SK-N-SH treated with all-trans-retinoic acid at 6 μM for 48 hours (cell line): ENCODE data around the gene PODNL1.
"Not testable (repeated sequence)": the region's sequence is repeated elsewhere in the genome, so short reads cannot be mapped to it uniquely, and the experiment has no call there.

Source experiments
- ATAC-seq: fragments of 200-7000 bp; cut with Tn5 transposase; 3 replicates; pipeline ENCODE4 v1.9.1; 2020; ENCODE audit warnings: mild to moderate bottlenecking, moderate library complexity
- ARNTL ChIP-seq: fragments of 450-650 bp; formaldehyde crosslinking; IDR thresholded peaks from 2 replicates; pipeline ENCODE4 v1.5.0; 2020; ENCODE audit warnings: low read depth, mild to moderate bottlenecking, moderate library complexity, borderline replicate concordance
- BACH2 ChIP-seq: fragments of 250-450 bp; sonication (Bioruptor Pico); IDR thresholded peaks from 2 replicates; pipeline ENCODE4 v1.9.0; 2021; ENCODE audit warnings: mild to moderate bottlenecking, borderline replicate concordance
- CSDC2 ChIP-seq: fragments of 250-450 bp; sonication (Bioruptor Pico); IDR thresholded peaks from 2 replicates; pipeline ENCODE4 v1.5.0; 2020; ENCODE audit warnings: mild to moderate bottlenecking, moderate library complexity
- ESRRG ChIP-seq: fragments of 250-450 bp; sonication (Bioruptor Pico); IDR thresholded peaks from 2 replicates; pipeline ENCODE4 v1.6.1; 2021; ENCODE audit warnings: mild to moderate bottlenecking
- GLIS3 ChIP-seq: fragments of 250-450 bp; sonication (Bioruptor Pico); IDR thresholded peaks from 2 replicates; pipeline ENCODE4 v1.5.0; 2020; ENCODE audit warnings: mild to moderate bottlenecking, moderate library complexity
- ISL1 ChIP-seq: fragments of 250-450 bp; sonication (Bioruptor Pico); IDR thresholded peaks from 2 replicates; pipeline ENCODE4 v2.1.2; 2022; ENCODE audit warnings: mild to moderate bottlenecking, moderate library complexity
- OSR1 ChIP-seq: fragments of 250-450 bp; sonication (Bioruptor Pico); IDR thresholded peaks from 2 replicates; pipeline ENCODE4 v1.8.0; 2022; ENCODE audit warnings: moderate library complexity, mild to moderate bottlenecking, inconsistent platforms
- PPARA ChIP-seq: fragments of 250-450 bp; sonication (Bioruptor Pico); IDR thresholded peaks from 2 replicates; pipeline ENCODE4 v1.5.0; 2020; ENCODE audit warnings: mild to moderate bottlenecking, borderline replicate concordance
- RARB ChIP-seq: fragments of 250-450 bp; sonication (Bioruptor Pico); IDR thresholded peaks from 2 replicates; pipeline ENCODE4 v1.8.0; 2021; ENCODE audit warnings: mild to moderate bottlenecking, moderate library complexity
- SNAI2 ChIP-seq: fragments of 250-450 bp; sonication (Bioruptor Pico); IDR thresholded peaks from 2 replicates; pipeline ENCODE4 v1.5.0; 2020; ENCODE audit warnings: mild to moderate bottlenecking, moderate library complexity
- TCF4 ChIP-seq: fragments of 250-450 bp; sonication (Bioruptor Pico); IDR thresholded peaks from 2 replicates; pipeline ENCODE4 v1.8.0; 2021; ENCODE audit warnings: mild to moderate bottlenecking, moderate library complexity, borderline replicate concordance
- TOX ChIP-seq: fragments of 250-450 bp; sonication (Bioruptor Pico); IDR thresholded peaks from 2 replicates; pipeline ENCODE4 v1.8.0; 2021; ENCODE audit warnings: mild to moderate bottlenecking, moderate library complexity, borderline replicate concordance
- ZC3H10 ChIP-seq: fragments of 250-450 bp; sonication (Bioruptor Pico); IDR thresholded peaks from 2 replicates; pipeline ENCODE4 v1.5.1; 2021; ENCODE audit warnings: mild to moderate bottlenecking, moderate library complexity
- ZFP3 ChIP-seq: fragments of 250-450 bp; sonication (Bioruptor Pico); IDR thresholded peaks from 2 replicates; pipeline ENCODE4 v1.5.0; 2020; ENCODE audit warnings: mild to moderate bottlenecking, moderate library complexity
- ZFP30 ChIP-seq: fragments of 450-650 bp; formaldehyde crosslinking; IDR thresholded peaks from 2 replicates; pipeline ENCODE4 v1.5.0; 2022; ENCODE audit warnings: mild to moderate bottlenecking, moderate library complexity
- ZNF565 ChIP-seq: fragments of 450-650 bp; formaldehyde crosslinking; conservative IDR thresholded peaks from 2 replicates; pipeline ENCODE4 v1.5.0; 2020; ENCODE audit warnings: low read depth, mild to moderate bottlenecking, moderate library complexity
- ZNF70 ChIP-seq: fragments of 450-650 bp; formaldehyde crosslinking; IDR thresholded peaks from 2 replicates; pipeline ENCODE4 v1.5.0; 2020; ENCODE audit warnings: mild to moderate bottlenecking, moderate library complexity
- ZNF8 ChIP-seq: fragments of 450-650 bp; formaldehyde crosslinking; IDR thresholded peaks from 2 replicates; pipeline ENCODE4 v1.5.0; 2020; ENCODE audit warnings: mild to moderate bottlenecking, moderate library complexity
- TF ChIP-seq, protein P1 (sequence below): fragments of 250-450 bp; sonication (Bioruptor Pico); IDR thresholded peaks from 2 replicates; pipeline ENCODE4 v1.5.0; 2020; ENCODE audit warnings: mild to moderate bottlenecking, moderate library complexity
- TF ChIP-seq, protein P2 (sequence below): fragments of 250-450 bp; sonication (Bioruptor Pico); IDR thresholded peaks from 2 replicates; pipeline ENCODE4 v1.5.1; 2021; ENCODE audit warnings: mild to moderate bottlenecking, moderate library complexity
- TF ChIP-seq, protein P3 (sequence below): fragments of 250-450 bp; sonication (Bioruptor Pico); IDR thresholded peaks from 2 replicates; pipeline ENCODE4 v1.8.0; 2021; ENCODE audit warnings: low read depth, mild to moderate bottlenecking, moderate library complexity, borderline replicate concordance
- TF ChIP-seq, protein P4 (sequence below): fragments of 250-450 bp; sonication (Bioruptor Pico); IDR thresholded peaks from 2 replicates; pipeline ENCODE4 v1.5.1; 2020; ENCODE audit warnings: low read depth, mild to moderate bottlenecking, moderate library complexity

The PODNL1 gene

DNA sequence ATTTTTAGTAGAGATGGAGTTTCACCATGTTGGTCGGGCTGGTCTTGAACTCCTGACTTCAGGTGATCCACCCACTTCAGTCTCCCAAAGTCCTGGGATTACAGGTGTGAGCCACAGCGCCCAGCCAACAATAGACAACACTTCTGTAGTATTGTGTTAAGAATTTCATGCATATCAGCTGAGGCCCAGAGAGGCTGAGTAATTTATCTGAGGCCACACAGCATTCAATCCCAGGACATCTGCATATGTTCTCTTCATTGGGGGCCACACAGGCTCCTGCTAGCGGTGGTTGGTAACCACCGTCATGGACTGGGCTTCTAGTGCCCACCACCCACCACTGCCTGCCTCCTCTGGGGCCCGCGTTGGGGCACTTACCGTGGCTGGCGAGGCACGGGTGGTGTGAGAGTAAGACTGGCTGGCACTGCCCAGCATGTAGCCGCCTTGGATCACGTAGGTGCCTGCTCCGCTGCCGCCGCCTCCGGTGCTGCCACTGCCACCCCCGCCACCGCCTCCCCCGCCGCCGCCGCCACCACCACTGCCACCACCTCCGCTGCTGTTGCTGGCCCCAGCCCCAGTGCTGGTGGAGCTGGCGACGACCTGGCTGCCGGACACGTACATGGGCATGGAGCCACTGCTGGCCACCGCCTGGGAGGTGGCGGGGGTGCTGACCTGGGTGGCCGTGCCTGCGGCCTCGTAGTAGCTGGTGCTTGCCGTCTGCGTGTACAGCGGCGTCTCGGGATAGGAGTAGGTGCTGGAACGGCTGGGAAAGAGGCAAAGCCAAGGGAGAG lies 34.3 kb upstream of the PODNL1 start:
- no peak for ATAC-seq

DNA sequence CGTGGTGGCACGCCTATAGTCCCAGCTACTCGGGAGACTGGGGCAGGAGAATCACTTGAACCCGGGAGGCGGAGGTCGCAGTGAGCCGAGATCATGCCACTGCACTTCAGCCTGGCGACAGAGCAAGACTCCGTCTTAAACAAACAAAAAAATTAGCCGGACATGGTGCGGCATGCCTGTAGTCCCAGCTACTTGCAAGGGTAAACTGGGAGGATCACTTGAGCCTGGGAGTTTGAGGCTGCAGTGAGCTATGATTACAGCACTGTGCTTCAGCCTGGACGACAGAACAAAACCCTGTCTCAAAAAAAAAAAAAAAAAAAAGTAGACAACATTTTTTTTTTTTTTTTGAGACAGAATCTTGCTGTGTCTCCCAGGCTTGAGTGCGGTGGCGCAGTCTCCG lies 33.7 kb upstream of the PODNL1 start:
- ATAC-seq, result not testable (repeated sequence)

More for the DNA sequence above, 34.3 kb upstream of the PODNL1 start:
- TF ChIP-seq ESRRG (CRISPR knock-in tag), result no peak
- TF ChIP-seq CSDC2 (CRISPR knock-in tag), result no peak
- TF ChIP-seq PPARA, result no peak
- no peak for TF ChIP-seq ISL1
- TF ChIP-seq, protein P1, sequence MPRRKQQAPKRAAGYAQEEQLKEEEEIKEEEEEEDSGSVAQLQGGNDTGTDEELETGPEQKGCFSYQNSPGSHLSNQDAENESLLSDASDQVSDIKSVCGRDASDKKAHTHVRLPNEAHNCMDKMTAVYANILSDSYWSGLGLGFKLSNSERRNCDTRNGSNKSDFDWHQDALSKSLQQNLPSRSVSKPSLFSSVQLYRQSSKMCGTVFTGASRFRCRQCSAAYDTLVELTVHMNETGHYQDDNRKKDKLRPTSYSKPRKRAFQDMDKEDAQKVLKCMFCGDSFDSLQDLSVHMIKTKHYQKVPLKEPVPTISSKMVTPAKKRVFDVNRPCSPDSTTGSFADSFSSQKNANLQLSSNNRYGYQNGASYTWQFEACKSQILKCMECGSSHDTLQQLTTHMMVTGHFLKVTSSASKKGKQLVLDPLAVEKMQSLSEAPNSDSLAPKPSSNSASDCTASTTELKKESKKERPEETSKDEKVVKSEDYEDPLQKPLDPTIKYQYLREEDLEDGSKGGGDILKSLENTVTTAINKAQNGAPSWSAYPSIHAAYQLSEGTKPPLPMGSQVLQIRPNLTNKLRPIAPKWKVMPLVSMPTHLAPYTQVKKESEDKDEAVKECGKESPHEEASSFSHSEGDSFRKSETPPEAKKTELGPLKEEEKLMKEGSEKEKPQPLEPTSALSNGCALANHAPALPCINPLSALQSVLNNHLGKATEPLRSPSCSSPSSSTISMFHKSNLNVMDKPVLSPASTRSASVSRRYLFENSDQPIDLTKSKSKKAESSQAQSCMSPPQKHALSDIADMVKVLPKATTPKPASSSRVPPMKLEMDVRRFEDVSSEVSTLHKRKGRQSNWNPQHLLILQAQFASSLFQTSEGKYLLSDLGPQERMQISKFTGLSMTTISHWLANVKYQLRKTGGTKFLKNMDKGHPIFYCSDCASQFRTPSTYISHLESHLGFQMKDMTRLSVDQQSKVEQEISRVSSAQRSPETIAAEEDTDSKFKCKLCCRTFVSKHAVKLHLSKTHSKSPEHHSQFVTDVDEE, result no peak
- no peak for TF ChIP-seq ZFP3 (CRISPR knock-in tag)
- TF ChIP-seq ZC3H10, result no peak
- TF ChIP-seq BACH2 (CRISPR knock-in tag), result no peak
- no peak for TF ChIP-seq ZNF8 (CRISPR knock-in tag)
- no peak for TF ChIP-seq ZNF70 (CRISPR knock-in tag)
- no peak for TF ChIP-seq SNAI2 (CRISPR knock-in tag)
- TF ChIP-seq TOX, result no peak
- TF ChIP-seq, protein P2, sequence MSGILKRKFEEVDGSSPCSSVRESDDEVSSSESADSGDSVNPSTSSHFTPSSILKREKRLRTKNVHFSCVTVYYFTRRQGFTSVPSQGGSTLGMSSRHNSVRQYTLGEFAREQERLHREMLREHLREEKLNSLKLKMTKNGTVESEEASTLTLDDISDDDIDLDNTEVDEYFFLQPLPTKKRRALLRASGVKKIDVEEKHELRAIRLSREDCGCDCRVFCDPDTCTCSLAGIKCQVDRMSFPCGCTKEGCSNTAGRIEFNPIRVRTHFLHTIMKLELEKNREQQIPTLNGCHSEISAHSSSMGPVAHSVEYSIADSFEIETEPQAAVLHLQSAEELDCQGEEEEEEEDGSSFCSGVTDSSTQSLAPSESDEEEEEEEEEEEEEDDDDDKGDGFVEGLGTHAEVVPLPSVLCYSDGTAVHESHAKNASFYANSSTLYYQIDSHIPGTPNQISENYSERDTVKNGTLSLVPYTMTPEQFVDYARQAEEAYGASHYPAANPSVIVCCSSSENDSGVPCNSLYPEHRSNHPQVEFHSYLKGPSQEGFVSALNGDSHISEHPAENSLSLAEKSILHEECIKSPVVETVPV (CRISPR knock-in tag), result no peak
- no peak for TF ChIP-seq ARNTL
- TF ChIP-seq, protein P3, sequence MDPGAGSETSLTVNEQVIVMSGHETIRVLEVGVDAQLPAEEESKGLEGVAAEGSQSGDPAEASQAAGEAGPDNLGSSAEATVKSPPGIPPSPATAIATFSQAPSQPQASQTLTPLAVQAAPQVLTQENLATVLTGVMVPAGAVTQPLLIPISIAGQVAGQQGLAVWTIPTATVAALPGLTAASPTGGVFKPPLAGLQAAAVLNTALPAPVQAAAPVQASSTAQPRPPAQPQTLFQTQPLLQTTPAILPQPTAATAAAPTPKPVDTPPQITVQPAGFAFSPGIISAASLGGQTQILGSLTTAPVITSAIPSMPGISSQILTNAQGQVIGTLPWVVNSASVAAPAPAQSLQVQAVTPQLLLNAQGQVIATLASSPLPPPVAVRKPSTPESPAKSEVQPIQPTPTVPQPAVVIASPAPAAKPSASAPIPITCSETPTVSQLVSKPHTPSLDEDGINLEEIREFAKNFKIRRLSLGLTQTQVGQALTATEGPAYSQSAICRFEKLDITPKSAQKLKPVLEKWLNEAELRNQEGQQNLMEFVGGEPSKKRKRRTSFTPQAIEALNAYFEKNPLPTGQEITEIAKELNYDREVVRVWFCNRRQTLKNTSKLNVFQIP, result no peak
- no peak for TF ChIP-seq OSR1 (CRISPR knock-in tag)
- TF ChIP-seq ZFP30 (CRISPR knock-in tag), result no peak
- TF ChIP-seq, protein P4, sequence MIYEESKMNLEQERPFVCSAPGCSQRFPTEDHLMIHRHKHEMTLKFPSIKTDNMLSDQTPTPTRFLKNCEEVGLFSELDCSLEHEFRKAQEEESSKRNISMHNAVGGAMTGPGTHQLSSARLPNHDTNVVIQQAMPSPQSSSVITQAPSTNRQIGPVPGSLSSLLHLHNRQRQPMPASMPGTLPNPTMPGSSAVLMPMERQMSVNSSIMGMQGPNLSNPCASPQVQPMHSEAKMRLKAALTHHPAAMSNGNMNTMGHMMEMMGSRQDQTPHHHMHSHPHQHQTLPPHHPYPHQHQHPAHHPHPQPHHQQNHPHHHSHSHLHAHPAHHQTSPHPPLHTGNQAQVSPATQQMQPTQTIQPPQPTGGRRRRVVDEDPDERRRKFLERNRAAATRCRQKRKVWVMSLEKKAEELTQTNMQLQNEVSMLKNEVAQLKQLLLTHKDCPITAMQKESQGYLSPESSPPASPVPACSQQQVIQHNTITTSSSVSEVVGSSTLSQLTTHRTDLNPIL (CRISPR knock-in tag), result no peak
- no peak for TF ChIP-seq RARB

DNA sequence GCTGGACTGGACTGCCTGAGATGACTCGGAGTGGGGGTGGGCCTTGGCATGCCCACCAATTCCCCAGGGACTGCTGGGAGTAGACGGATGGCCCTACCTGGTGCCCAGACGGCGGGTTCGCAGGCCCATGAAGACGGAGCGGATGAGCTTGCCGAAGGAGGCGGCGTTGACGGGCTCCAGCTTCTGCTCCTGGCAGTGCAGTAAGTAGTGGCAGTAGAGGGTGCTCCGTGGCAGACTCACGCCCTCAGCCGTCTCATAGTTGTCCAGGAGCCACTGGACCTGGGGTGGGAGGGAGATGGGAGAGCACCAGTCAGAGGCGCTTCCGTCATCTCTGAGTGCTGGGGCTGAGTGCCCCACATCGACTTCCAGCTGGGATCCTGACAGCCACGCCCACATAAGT lies 31.7 kb upstream of the PODNL1 start:
- TF ChIP-seq ZNF70 (CRISPR knock-in tag), result no peak
- no peak for TF ChIP-seq ZFP3 (CRISPR knock-in tag)
- TF ChIP-seq TCF4 (CRISPR knock-in tag), result no peak
- TF ChIP-seq, protein P2 (CRISPR knock-in tag), result no peak
- TF ChIP-seq, protein P4 (CRISPR knock-in tag), result no peak
- no peak for TF ChIP-seq ARNTL
- TF ChIP-seq CSDC2 (CRISPR knock-in tag), result no peak
- TF ChIP-seq, protein P3, result no peak
- no peak for TF ChIP-seq PPARA
- no peak for TF ChIP-seq ZNF8 (CRISPR knock-in tag)
- no peak for TF ChIP-seq ZNF565 (CRISPR knock-in tag)
- no peak for TF ChIP-seq TOX
- no peak for TF ChIP-seq ZC3H10
- no peak for TF ChIP-seq GLIS3 (CRISPR knock-in tag)
- no peak for TF ChIP-seq SNAI2 (CRISPR knock-in tag)
- TF ChIP-seq, all 23 proteins: peak for 0
- ATAC-seq, result no peak
